NCI-H226 (cell line): ENCODE data around the gene UBA6.
"Not testable (repeated sequence)": the region's sequence is repeated elsewhere in the genome, so short reads cannot be mapped to it uniquely, and the experiment has no call there.

ENCODE experiments used
- DNase-seq: peaks from one replicate; pipeline ENCODE4 v3.0.0-alpha.2; 2015

Gene UBA6

GRCh38 chr4:67713529-67714247 lies 12.7 kb upstream of the UBA6 start:
- peak; percentile 54 for DNase-seq

DNA sequence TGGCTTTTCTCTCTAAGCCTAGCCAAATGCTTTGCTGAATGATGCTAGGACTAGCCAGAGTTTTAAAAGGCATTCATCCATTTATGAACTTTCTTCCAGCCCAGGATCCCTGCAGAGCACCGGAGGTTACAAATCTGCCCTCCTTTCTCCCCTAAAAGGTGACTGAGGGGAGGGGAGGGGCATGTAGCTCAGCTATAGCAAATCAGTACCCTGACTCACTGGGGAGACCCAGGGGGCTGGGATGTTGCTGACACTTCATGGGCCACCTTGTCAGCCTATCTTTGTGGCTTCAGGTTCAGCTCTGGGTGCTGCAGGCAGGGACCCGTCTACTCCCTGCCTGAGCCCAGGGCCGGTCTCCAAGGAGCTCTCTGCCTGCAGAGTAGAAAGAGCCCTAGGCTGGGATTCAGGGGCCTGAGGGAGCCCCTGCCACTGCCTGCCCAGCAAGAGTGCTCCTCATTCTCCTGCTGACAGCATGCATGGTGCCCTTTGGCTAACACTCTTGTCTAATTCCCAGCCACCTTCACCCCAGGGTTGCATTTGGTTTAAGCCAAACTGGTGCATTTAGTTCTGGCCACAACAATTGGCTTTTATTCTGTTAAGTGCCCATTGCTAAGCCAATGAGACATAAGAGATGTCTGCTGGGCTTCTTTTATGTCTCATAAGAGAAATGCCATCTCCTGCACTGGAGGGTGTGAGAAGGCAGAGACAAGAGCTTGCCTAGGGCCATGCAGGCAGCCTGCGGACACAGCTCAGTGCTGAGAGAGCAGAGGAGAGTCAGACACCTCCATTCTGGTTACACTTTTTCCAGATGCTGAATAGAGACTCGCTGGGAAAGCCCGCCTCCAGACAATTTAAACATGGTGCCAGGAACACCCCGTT lies 11.9 kb upstream of the UBA6 start:
- DNase-seq: no peak

DNA sequence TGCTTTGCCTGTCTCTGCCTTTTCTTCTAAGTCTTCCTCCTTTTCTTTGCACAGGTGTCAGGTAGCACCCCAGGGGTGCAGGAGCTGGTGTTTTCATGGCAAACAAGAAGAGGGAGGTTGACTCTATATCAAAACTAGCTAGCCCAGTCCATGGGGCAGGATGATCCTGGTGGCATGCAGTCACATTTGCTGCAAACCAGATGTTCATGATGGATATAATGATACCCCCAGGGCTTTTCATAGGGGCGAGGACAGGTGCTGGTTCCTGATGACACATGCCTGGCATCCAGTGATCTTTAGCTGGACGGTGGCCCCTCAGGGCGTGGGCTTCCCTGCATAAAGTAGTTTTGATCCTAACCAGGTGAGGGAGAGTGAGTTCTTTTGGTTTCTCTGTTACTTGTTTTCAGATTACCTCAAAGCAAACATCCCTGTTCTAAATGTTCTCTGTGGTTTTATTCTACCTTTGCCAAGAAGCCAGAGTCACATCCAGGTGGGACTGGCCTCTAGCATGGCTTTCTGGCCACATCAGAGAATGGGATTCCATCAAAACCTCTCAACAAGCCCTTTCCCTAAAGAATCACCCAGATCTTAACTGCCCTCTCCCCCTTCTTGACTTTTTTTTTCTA lies 11.2 kb upstream of the UBA6 start:
- no peak for DNase-seq

- DNase-seq: not testable (repeated sequence)
Measured at GRCh38 chr4:67706682-67707081, 5.7 kb upstream of the UBA6 start.

DNA sequence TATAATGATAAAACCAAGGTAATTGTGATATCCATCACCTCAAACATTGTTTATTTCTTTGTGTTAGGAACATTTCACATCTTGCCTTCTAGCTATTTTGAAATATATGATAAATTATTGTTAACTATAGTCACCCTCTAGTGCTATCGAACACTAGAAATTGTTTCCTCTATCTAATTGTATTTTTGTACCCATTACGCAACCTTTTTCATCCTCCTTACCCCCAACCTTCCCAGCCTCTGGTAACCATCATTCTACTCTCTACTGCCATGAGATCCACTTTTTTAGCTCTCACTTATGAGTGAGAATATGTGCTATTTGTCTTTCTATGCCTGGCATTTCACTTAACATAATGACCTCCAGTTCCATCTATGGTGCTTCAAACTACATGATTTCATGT lies 3.9 kb upstream of the UBA6 start:
- no peak for DNase-seq

DNA sequence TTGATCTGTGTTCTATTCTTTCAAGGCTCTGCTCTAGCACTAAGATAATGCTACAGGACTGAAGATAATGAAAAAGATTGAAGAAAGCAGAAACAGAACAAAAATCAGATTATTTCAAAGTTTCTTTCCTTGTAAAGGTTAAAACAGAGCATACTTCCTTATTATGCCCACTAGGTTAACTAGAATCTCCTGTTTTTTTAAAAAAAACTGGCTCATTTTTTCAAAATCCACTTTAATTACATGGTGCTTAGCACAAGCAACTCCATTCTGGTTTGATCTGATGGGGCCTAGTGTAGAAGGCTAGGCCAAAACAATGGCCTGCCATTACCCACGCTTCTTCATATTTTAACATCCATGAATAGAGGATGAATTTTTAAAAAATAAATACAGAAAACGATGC lies 1.2 kb upstream of the UBA6 start:
- no peak for DNase-seq

- DNase-seq: no peak
Measured at GRCh38 chr4:67701517-67701850, 529 bp upstream of the UBA6 start.

GRCh38 chr4:67700116-67700737 lies 728 bp downstream of the UBA6 start:
- no peak for DNase-seq

- DNase-seq: no peak
Measured at GRCh38 chr4:67699603-67700002, 1.4 kb downstream of the UBA6 start.

DNA sequence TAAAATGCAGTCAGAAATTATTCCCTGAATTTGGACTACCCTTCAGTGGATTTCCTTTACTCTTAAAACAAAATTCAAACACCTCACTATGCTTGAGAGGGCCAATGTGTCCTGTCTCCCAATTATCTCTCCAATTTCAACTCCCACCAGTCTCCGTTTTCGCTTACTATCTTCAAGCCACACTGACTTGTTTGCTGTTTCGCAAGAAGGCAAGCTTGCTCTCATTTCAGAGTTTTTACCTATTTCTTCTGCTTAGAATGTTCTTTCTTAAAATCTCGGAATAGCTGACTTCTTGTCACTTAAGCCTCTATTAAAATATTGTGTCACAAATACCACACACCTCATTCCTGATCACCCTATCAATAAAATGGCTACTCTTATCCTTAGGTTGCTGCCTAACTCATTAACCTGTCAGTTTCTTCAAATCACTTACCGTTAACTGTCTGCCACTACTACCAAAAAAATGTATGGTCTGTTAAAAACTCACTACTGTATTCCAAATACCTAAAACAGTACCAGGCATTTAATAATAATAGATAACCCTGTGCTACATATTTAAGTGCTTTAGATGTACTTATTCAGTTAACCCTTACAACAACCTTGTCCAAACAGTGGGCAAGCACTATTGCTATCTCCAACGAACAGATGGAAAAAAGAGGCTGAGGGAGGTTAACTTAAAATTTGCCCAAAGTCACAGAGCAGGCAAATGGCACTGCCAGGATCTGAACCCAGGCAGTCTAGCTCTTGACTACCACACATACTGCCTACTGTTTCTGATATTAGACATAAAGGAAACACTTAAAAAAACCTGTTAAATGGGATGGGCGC lies 2.9 kb downstream of the UBA6 start:
- no peak for DNase-seq

DNA sequence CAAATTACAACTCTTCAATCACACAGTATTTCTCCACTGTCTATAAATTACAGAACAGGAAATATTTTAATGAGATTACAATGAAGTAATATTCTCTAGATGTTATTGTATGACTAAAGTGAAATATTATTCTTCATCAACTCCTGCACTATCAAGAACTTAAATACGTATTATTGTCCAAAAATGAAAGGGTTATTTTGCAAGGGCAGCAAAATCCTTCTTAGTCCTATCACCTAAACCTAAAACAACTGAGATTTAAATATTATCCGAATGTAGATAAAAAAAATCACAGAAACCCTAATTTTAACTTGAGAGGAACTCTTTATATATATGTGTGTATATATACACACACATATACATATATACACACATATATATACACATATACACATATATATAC lies 4.9 kb downstream of the UBA6 start:
- no peak for DNase-seq

DNA sequence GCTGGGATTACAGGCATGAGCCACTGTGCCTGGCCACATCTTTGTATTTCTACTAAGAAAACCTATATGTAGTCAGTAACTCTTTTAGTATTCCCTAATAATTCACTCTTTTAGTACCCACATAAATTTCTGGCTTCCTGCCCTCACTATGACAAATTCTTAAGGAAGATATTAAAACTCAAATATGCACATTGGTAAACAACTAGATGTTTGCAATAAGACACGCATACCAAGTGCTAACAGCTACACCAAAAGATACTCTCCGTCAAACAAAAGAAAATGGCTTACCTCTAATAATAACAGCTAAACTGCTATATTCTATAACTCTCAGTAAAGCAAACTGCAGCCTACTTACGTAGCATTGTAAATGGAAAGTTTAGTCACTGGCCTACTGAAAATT lies 6.3 kb downstream of the UBA6 start:
- DNase-seq: no peak

GRCh38 chr4:67691328-67691727 lies 9.6 kb downstream of the UBA6 start:
- no peak for DNase-seq

GRCh38 chr4:67687636-67688035 lies 13.3 kb downstream of the UBA6 start:
- DNase-seq: no peak

- DNase-seq: no peak
Measured at GRCh38 chr4:67685532-67685859, 15.5 kb downstream of the UBA6 start.

- no peak for DNase-seq
Measured at GRCh38 chr4:67684839-67685531, 16.0 kb downstream of the UBA6 start.

- no peak for DNase-seq
Measured at GRCh38 chr4:67682266-67682665, 18.7 kb downstream of the UBA6 start.

- no peak for DNase-seq
Measured at GRCh38 chr4:67680581-67681222, 20.3 kb downstream of the UBA6 start.

GRCh38 chr4:67678612-67679011 lies 22.3 kb downstream of the UBA6 start:
- DNase-seq: no peak

GRCh38 chr4:67674098-67674497 lies 26.9 kb downstream of the UBA6 start:
- DNase-seq: no peak

DNA sequence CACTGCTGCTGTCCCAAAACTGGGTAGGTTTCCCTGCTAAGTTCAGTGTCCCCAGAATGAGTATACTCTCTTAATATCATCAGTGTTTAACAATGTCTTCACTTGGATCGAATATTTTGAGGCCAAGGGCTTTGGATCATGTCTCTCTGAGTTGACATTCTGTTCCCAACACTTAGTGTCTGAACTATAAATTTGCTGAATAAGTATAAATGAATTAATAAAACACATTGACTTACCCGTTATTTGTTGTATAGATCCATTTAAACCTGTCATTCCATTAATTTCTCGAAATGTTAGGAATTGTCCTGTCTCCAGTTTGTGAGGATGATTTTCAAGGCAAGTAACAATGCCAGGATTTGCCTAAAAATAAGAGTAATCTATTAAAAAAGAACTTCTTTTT lies 32.6 kb downstream of the UBA6 start:
- no peak for DNase-seq

DNA sequence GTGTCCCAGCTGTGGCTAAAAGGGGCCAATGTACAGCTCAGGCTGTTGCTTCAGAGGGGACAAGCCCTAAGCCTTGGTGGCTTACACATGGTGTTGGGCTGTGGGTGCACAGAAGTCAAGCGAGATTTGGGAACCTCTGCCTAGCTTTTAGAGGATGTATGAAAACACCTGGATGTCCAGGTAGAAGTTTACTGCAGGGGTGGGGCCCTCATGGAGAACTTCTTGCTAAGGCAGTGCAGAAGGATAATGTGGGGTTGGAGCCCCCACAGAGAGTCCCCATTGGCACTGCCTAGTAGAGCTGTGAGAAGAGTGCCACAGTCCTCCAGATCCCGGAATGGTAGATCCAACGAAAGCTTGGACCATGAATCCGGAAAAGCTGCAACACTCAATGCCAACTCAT lies 40.5 kb downstream of the UBA6 start:
- DNase-seq: no peak
